K562 (cell line): Measurements from ENCODE around the gene LTA4H. TPM values are rescaled to one million over a fixed set of nuclear protein-coding genes. Genes with fewer than 3 reads are reported as not detected.

ENCODE experiments used
- ATAC-seq: fragments of 200-7000 bp; cut with Tn5 transposase; 3 replicates; pipeline ENCODE4 v1.9.1; 2020; ENCODE audit warnings: moderate library complexity
- BruUV-seq: library from RNA; stranded (reverse); fragments of 400-500 nt; replicated peaks from 2 replicates; lab custom pipeline; 2021; lab: Mats Ljungman, UMichigan
- CTCF ChIA-PET: fragments of 300-600 bp; formaldehyde crosslinking; extraction: SDS; loops from one replicate; lab custom pipeline; 2021; ENCODE audit warnings: low intra/inter-chr PET ratio; lab: Yijun Ruan, JAX
- POLR2A ChIA-PET: fragments of 300-600, 350-650 bp; sonication (Branson Sonifier 250); formaldehyde crosslinking; extraction: SDS; loops from one replicate; lab custom pipeline; 2021; ENCODE audit warnings: antibody characterized with exemption, inconsistent platforms; lab: Yijun Ruan, JAX
- DNase-seq, 4 experiments: peaks; one replicate each; pipeline versions ENCODE4 v3.0.0 to v3.0.0-alpha.2; 2011 to 2018; ENCODE audit warnings: low spot score in 3 of 4, mixed read lengths in 3 of 4; ENCODE audit errors: extremely low read depth in 1 of 4
- FAIRE-seq: peaks from 2 replicates; lab custom pipeline; 2011; peaks lifted over from hg19 to GRCh38; lab: Jason Lieb, UNC
- H2AFZ ChIP-seq: 2 replicates; pipeline ENCODE4 v1.6.0; 2011; ENCODE audit warnings: low read depth, low read length, control low read depth, inconsistent platforms
- H3K27ac ChIP-seq: fragments of 200-600 bp; 3 replicates; pipeline ENCODE4 v1.8.0; 2011; ENCODE audit warnings: low read depth, mild to moderate bottlenecking, control low read depth, inconsistent platforms, low read length, moderate library complexity, mixed read lengths; ENCODE audit errors: extremely low read depth
- H3K27me3 ChIP-seq, 2 experiments: fragments of 300-600 bp in 1 of 2; 2 replicates in 1 of 2; 3 replicates in 1 of 2; pipeline versions ENCODE4 v1.6.0 to v1.8.0; 2011; ENCODE audit warnings: inconsistent platforms in 2 of 2, low read length in 2 of 2, mild to moderate bottlenecking in 1 of 2, mixed read lengths in 1 of 2, moderate library complexity in 1 of 2; ENCODE audit not compliant: control insufficient read depth in 2 of 2, insufficient read depth in 2 of 2
- H3K36me3 ChIP-seq: fragments of 300-600 bp; 3 replicates; pipeline ENCODE4 v1.8.0; 2011; ENCODE audit warnings: mild to moderate bottlenecking, low read length, inconsistent platforms; ENCODE audit not compliant: control insufficient read depth, insufficient read depth
- H3K4me1 ChIP-seq, 2 experiments: fragments of 200-600 bp in 1 of 2; replicated peaks in 1 of 2; 2 replicates in 1 of 2; 3 replicates in 1 of 2; pipeline versions ENCODE4 v1.5.1 to v1.8.0; 2011; ENCODE audit warnings: inconsistent platforms in 2 of 2, low read length in 2 of 2, mild to moderate bottlenecking in 1 of 2, mixed read lengths in 1 of 2, moderate library complexity in 1 of 2; ENCODE audit not compliant: control insufficient read depth in 2 of 2, insufficient read depth in 2 of 2
- H3K4me2 ChIP-seq: 2 replicates; pipeline ENCODE4 v1.6.1; 2011; ENCODE audit warnings: low read length, control low read depth, inconsistent platforms, mixed read lengths; ENCODE audit not compliant: insufficient read depth
- H3K4me3 ChIP-seq: fragments of 200-600 bp; sonication (generic), shearing (Covaris generic); 2 replicates; pipeline ENCODE4 v1.5.1; 2016; ENCODE audit warnings: control low read depth, inconsistent platforms
- H3K79me2 ChIP-seq: fragments of 200-600 bp; 3 replicates; pipeline ENCODE4 v1.8.0; 2011; ENCODE audit warnings: low read length, inconsistent platforms; ENCODE audit not compliant: control insufficient read depth, insufficient read depth
- H3K9ac ChIP-seq, 2 experiments: 2 replicates each; pipeline versions ENCODE4 v1.6.0 to v1.6.1; 2011; ENCODE audit warnings: low read depth in 2 of 2, low read length in 2 of 2, control low read depth in 1 of 2, inconsistent platforms in 1 of 2, mild to moderate bottlenecking in 1 of 2, mixed read lengths in 1 of 2; ENCODE audit not compliant: insufficient read depth in 1 of 2
- H3K9me1 ChIP-seq: one replicate; pipeline ENCODE4 v1.6.0; 2011; ENCODE audit warnings: inconsistent platforms, mild to moderate bottlenecking, low read length, moderate library complexity; ENCODE audit not compliant: control insufficient read depth, insufficient read depth
- H3K9me3 ChIP-seq: replicated peaks from 2 replicates; pipeline ENCODE4 v1.5.1; 2011; ENCODE audit warnings: low read depth, low read length, inconsistent platforms; ENCODE audit not compliant: control insufficient read depth, insufficient read depth
- H4K20me1 ChIP-seq: replicated peaks from 2 replicates; pipeline ENCODE4 v1.6.1; 2011; ENCODE audit warnings: low read length, inconsistent platforms, mixed read lengths; ENCODE audit not compliant: control insufficient read depth, insufficient read depth
- CSDE1 ChIP-seq, 2 experiments: fragments of 450-650 bp; IDR thresholded peaks; 2 replicates each; pipeline ENCODE4 v1.6.1; 2016; ENCODE audit warnings: mild to moderate bottlenecking in 1 of 2
- CTBP1 ChIP-seq: fragments of 450-650 bp; IDR thresholded peaks from 2 replicates; pipeline ENCODE4 v1.6.1; 2016; ENCODE audit warnings: borderline replicate concordance
- CXXC5 ChIP-seq: fragments of 250-450 bp; sonication (Bioruptor Pico); IDR thresholded peaks from 2 replicates; pipeline ENCODE4 v1.8.0; 2022; ENCODE audit warnings: inconsistent platforms, mild to moderate bottlenecking, moderate library complexity
- HMG20A ChIP-seq: fragments of 450-650 bp; formaldehyde crosslinking; conservative IDR thresholded peaks from 2 replicates; pipeline ENCODE4 v1.4.0; 2020; ENCODE audit warnings: mild to moderate bottlenecking, mixed read lengths
- KDM1A ChIP-seq, 2 experiments: fragments of 450-650 bp; IDR thresholded peaks; 2 replicates each; pipeline ENCODE4 v1.6.1; 2016; ENCODE audit warnings: mild to moderate bottlenecking in 2 of 2
- MBD2 ChIP-seq: sonication (generic); IDR thresholded peaks from 2 replicates; pipeline ENCODE4 v1.6.1; 2016; ENCODE audit warnings: low read depth, borderline replicate concordance
- RBBP5 ChIP-seq: fragments of 200-600 bp; sonication (generic); IDR thresholded peaks from 2 replicates; pipeline ENCODE4 v1.6.1; 2012; ENCODE audit warnings: borderline replicate concordance, mild to moderate bottlenecking, low read length, control low read depth, inconsistent platforms; ENCODE audit not compliant: insufficient read depth, poor library complexity, severe bottlenecking
- STAG1 ChIP-seq: sonication (generic); formaldehyde crosslinking; IDR thresholded peaks from 2 replicates; pipeline ENCODE4 v1.5.0; 2020; ENCODE audit warnings: missing genetic modification reagents, borderline replicate concordance
- ZFPM2 ChIP-seq: fragments of 250-450 bp; sonication (Bioruptor Pico); IDR thresholded peaks from 2 replicates; pipeline ENCODE4 v1.5.1; 2022; ENCODE audit warnings: mild to moderate bottlenecking
- ZNF124 ChIP-seq: sonication (generic); formaldehyde crosslinking; IDR thresholded peaks from 2 replicates; pipeline ENCODE4 v1.8.1; 2022; ENCODE audit warnings: missing genetic modification reagents
- WGBS: fragments of 100-300 bp; shearing (Covaris generic); methylation state at CpG from one replicate; pipeline ENCODE4 v1.1.6; 2016; ENCODE audit warnings: low coverage, mixed read lengths; ENCODE audit not compliant: insufficient coverage; ENCODE audit errors: missing lambda C conversion rate; 5-methylcytosine and 5-hydroxymethylcytosine counted together
- in situ Hi-C: fragments of 300-500 bp; cut with MboI; formaldehyde crosslinking; loops from 4 replicates; pipeline ENCODE4 v1.15.0; 2018; ENCODE audit warnings: inconsistent platforms, mixed read lengths
- intact Hi-C: fragments of 100-400 bp; cut with micrococcal nuclease; formaldehyde crosslinking; loops from 2 replicates; pipeline ENCODE4 v1.14.2; 2022
- polyA plus RNA-seq, 8 experiments: library from polyadenylated mRNA; depleted of rRNA in 4 of 8; stranded (reverse) in 5 of 8; unstranded in 3 of 8; fragments of >200 nt; fragmentation: Nextera tagmentation in 2 of 8; fragmentation: Illumina TruSeq in 1 of 8; extraction: Ambion mirVana in 2 of 8; extraction: Trizol in 1 of 8; gene quantifications; 2 replicates each; pipeline versions ENCODE4 v1.2.1 to v1.2.3, GENCODE V29; 2011 to 2014; ENCODE audit warnings: inconsistent platforms in 1 of 8, missing spikeins in 1 of 8
- total RNA-seq, 7 experiments: library from RNA; depleted of rRNA in 6 of 7; stranded (reverse); fragments of >200 nt in 6 of 7; fragmentation: Illumina TruSeq in 2 of 7; extraction: Trizol in 2 of 7; gene quantifications; 2 replicates each; pipeline versions ENCODE4 v1.2.1 to v1.2.3, GENCODE V29; 2011 to 2021; ENCODE audit warnings: low replicate concordance in 1 of 7
- TF ChIP-seq, protein P1 (sequence below): fragments of 250-450 bp; sonication (Bioruptor Pico); IDR thresholded peaks from 2 replicates; pipeline ENCODE4 v1.8.0; 2022; ENCODE audit warnings: moderate library complexity, mild to moderate bottlenecking, inconsistent platforms
- TF ChIP-seq, protein P2 (sequence below): sonication (generic); formaldehyde crosslinking; IDR thresholded peaks from 2 replicates; pipeline ENCODE4 v1.9.0; 2022; ENCODE audit warnings: mild to moderate bottlenecking, missing genetic modification reagents
- TF ChIP-seq, protein P3 (sequence below): sonication (generic); formaldehyde crosslinking; IDR thresholded peaks from 2 replicates; pipeline ENCODE4 v1.8.1; 2023; ENCODE audit warnings: missing genetic modification reagents, mild to moderate bottlenecking, borderline replicate concordance
- TF ChIP-seq, protein P4 (sequence below): fragments of 450-650 bp; IDR thresholded peaks from 2 replicates; pipeline ENCODE4 v1.6.1; 2016; ENCODE audit warnings: antibody characterized with exemption

The LTA4H gene
- total and polyA plus RNA-seq, 9 of the 15 experiments (the other 6 are each of a cell fraction or from before 2014, with no cell fraction given) = 25.2 to 58.1 (median 40.5) TPM

DNA sequence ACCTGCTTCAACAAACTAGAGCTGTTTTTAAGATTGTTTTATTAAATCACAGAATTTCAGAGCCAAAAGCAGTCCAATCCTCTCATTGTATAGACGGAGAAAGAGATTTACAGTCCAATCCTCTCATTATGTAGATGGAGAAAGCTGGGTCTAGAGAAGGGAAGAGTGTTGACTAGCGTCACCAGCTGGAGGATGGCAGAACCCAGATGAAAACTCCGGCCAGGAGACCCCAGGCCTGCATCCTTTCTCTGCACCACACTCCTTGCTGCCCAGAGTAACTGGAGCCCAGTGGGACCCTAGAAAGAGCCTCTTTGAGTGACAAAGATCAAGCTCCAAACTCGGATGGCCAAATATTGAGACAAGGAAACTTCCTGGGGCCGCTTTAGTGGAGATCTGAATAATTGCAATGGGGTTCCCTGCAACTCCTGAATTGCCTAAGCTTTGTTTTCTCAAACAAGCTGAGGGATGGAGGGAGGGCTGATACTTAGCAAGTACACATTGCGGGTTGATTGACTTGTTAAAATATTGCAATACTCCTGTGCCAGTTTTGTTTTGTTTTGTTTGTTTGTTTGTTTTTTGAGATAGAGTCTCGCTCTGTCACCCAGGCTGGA, 79.7 kb downstream of the LTA4H start:
- no peak for ATAC-seq
- no peak for DNase-seq
- no TSS peak for BruUV-seq
- H3K4me1 ChIP-seq = no peaks in the 10 kb centered on the region
- ChIA-PET POLR2A (interaction anchor here (0.8 to 1.8 kb wide), 3 partner anchors 9 to 12 kb away, joined by 3 to 6 read pairs (median 5); no protein-coding TSS in a partner anchor), CTCF (no interaction called here)
- no peaks in the 10 kb centered on the region for H3K36me3 ChIP-seq
- peaks cover 2 to 8% of the 10 kb centered on the region in 2 experiments; a peak in 3 of 5 replicates for H3K27me3 ChIP-seq
- no peak overlapping the region for H3K4me2 ChIP-seq
- TF ChIP-seq HMG20A (no peak), ZFPM2 (CRISPR knock-in tag) (no peak), RBBP5 (no peak), ZNF124 (CRISPR knock-in tag) (no peak), KDM1A (IDR thresholded peaks at IDR 0.05) (no peak), STAG1 (CRISPR knock-in tag) (no peak), CTBP1 (no peak), CSDE1 (IDR thresholded peaks at IDR 0.05) (no peak), CXXC5 (CRISPR knock-in tag) (no peak), MBD2 (no peak)
- TF ChIP-seq, protein P1, sequence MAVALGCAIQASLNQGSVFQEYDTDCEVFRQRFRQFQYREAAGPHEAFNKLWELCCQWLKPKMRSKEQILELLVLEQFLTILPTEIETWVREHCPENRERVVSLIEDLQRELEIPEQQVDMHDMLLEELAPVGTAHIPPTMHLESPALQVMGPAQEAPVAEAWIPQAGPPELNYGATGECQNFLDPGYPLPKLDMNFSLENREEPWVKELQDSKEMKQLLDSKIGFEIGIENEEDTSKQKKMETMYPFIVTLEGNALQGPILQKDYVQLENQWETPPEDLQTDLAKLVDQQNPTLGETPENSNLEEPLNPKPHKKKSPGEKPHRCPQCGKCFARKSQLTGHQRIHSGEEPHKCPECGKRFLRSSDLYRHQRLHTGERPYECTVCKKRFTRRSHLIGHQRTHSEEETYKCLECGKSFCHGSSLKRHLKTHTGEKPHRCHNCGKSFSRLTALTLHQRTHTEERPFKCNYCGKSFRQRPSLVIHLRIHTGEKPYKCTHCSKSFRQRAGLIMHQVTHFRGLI (CRISPR knock-in tag) = no peak
- TF ChIP-seq, protein P2, sequence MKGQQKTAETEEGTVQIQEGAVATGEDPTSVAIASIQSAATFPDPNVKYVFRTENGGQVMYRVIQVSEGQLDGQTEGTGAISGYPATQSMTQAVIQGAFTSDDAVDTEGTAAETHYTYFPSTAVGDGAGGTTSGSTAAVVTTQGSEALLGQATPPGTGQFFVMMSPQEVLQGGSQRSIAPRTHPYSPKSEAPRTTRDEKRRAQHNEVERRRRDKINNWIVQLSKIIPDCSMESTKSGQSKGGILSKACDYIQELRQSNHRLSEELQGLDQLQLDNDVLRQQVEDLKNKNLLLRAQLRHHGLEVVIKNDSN (CRISPR knock-in tag) = no peak
- TF ChIP-seq, protein P3, sequence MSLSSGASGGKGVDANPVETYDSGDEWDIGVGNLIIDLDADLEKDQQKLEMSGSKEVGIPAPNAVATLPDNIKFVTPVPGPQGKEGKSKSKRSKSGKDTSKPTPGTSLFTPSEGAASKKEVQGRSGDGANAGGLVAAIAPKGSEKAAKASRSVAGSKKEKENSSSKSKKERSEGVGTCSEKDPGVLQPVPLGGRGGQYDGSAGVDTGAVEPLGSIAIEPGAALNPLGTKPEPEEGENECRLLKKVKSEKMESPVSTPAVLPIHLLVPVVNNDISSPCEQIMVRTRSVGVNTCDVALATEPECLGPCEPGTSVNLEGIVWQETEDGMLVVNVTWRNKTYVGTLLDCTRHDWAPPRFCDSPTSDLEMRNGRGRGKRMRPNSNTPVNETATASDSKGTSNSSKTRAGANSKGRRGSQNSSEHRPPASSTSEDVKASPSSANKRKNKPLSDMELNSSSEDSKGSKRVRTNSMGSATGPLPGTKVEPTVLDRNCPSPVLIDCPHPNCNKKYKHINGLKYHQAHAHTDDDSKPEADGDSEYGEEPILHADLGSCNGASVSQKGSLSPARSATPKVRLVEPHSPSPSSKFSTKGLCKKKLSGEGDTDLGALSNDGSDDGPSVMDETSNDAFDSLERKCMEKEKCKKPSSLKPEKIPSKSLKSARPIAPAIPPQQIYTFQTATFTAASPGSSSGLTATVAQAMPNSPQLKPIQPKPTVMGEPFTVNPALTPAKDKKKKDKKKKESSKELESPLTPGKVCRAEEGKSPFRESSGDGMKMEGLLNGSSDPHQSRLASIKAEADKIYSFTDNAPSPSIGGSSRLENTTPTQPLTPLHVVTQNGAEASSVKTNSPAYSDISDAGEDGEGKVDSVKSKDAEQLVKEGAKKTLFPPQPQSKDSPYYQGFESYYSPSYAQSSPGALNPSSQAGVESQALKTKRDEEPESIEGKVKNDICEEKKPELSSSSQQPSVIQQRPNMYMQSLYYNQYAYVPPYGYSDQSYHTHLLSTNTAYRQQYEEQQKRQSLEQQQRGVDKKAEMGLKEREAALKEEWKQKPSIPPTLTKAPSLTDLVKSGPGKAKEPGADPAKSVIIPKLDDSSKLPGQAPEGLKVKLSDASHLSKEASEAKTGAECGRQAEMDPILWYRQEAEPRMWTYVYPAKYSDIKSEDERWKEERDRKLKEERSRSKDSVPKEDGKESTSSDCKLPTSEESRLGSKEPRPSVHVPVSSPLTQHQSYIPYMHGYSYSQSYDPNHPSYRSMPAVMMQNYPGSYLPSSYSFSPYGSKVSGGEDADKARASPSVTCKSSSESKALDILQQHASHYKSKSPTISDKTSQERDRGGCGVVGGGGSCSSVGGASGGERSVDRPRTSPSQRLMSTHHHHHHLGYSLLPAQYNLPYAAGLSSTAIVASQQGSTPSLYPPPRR (CRISPR knock-in tag) = no peak
- TF ChIP-seq, protein P4, sequence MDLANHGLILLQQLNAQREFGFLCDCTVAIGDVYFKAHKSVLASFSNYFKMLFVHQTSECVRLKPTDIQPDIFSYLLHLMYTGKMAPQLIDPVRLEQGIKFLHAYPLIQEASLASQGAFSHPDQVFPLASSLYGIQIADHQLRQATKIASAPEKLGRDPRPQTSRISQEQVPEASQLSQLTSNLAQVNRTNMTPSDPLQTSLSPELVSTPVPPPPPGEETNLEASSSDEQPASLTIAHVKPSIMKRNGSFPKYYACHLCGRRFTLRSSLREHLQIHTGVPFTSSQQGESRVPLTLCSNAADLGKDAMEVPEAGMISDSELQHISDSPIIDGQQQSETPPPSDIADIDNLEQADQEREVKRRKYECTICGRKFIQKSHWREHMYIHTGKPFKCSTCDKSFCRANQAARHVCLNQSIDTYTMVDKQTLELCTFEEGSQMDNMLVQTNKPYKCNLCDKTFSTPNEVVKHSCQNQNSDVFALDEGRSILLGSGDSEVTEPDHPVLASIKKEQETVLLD = no peak
- H3K9ac ChIP-seq = no peak overlapping the region
- no peak overlapping the region for H3K27ac ChIP-seq
- no peaks in the 10 kb centered on the region for H3K9me1 ChIP-seq
- intact Hi-C loops (no loop called here), in situ Hi-C loops (no loop called here)
- H3K79me2 ChIP-seq = no peaks in the 10 kb centered on the region
- WGBS = 14% methylated on average over 7 of the region's 7 CpGs
- no peaks in the 10 kb centered on the region for H3K9me3 ChIP-seq
- no peaks in the 10 kb centered on the region for H4K20me1 ChIP-seq
- no peak for FAIRE-seq
- H2AFZ ChIP-seq = no peak overlapping the region
- no peak overlapping the region for H3K4me3 ChIP-seq
